ENCODE measurements around the gene FUT6. TPM values are rescaled to one million over a fixed set of nuclear protein-coding genes. Genes with fewer than 3 reads are reported as not detected.
A peak's percentile ranks its signal among the peaks of the same experiment; 100 is the strongest.
"Not testable (repeated sequence)": the region's sequence is repeated elsewhere in the genome, so short reads cannot be mapped to it uniquely, and the experiment has no call there.

Gene FUT6
- polyA plus RNA-seq, 2 donors, result 77.6 to 96.5 TPM

DNA sequence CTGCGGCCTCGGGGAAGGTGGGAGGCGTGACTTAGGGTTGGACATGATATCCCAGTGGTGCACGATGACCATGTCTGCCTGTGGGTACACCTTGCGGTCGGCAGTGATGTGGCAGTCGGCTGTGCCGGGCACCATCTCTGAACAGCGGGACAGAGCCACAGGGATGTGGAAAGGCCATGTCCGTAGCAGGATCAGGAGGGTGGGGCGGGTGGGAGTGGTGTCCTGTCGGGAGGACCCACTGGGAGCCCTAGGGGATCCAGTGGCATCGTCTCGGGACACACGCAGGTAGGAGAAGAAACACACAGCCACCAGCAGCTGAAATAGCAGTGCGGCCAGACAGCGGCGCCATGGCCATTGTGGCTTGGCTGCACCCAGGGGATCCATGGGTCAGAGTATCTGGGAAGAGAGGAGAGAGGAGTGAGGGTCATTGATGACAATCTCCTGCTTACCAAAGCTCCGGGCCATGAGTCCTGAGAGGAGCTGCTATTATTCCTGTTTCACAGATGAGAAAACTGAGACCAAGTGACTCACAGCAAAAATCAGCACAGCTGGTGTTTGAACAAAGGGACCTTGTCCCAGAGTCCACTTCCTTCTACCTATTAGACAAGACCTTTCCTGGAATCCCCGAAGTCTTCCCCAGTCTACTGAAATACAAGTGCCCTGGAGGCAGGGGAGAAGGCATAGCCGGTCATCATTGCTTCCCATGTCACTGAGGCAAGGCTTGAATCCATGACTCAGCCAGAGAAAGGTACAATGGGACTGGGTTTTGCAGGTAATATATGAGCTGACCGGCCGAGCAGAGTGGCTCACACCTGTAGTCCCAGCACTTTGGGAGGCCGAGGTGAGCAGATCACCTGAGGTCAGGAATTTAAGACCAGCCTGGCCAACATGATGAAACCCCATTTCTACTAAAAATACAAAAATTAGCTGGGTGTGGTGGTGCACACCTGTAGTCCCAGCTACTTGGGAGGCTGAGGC is 5.2 kb upstream of the FUT6 start:
- Histone ChIP-seq H3K4me3 (ENCODE audit: low read depth in 1 of 2, low read length in 2 of 2) (no peak overlapping the region), H3K9me3 (ENCODE audit: control insufficient read depth in 2 of 2, insufficient read depth in 1 of 2, low read depth in 1 of 2, low read length in 1 of 2) (no peaks in the 10 kb centered on the region), H3K36me3 (ENCODE audit: control insufficient read depth in 2 of 2, insufficient read depth in 2 of 2, low read length in 1 of 2) (peaks cover 0 to 9% of the 10 kb centered on the region in 2 donors), H3K27ac (ENCODE audit: low read depth in 2 of 2, low read length in 1 of 2) (peak overlapping the region in 1 of 2 donors; percentile 14), H3K4me1 (ENCODE audit: control insufficient read depth in 2 of 2, insufficient read depth in 2 of 2, low read length in 1 of 2) (peaks cover 0 to 11% of the 10 kb centered on the region in 2 donors), H3K27me3 (ENCODE audit: control insufficient read depth in 1 of 2, insufficient read depth in 2 of 2, low read length in 2 of 2) (no peaks in the 10 kb centered on the region)
- WGBS, 2 donors, result 86 to 89% methylated on average over 23 to 24 of the region's 24 CpGs

DNA sequence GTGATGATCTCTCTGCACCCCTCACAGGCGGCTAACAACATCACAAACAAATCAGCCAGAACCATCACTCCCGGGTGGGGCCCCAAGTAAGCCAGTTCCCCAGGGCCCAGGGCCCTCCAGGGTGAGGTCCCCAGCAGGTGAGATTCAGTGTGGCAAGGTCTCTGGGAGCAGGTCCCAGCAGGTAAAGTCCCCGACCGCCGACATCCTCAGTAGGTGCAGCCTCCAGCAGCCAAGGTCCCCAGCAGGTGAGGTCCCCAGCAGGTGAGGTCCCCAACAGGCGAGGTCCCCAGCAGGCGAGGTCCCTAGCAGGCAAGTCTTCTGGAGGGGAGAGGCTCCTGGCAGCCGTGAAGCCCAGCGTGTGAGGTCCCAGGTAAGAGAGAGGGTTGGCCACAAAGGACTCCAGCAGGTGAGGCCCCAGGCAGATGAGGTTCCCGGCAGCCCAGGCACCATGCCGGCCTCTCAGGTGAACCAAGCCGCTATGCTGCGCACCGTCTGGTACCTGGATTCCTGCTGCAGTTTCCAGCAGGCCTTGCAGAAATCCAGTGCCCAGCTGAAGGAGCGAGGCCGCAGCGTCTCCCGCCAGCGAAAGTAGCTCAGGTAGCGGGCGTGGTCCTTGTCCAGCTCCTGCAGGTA is 3.9 kb upstream of the FUT6 start:
- Histone ChIP-seq H3K36me3 (ENCODE audit: control insufficient read depth in 2 of 2, insufficient read depth in 2 of 2, low read length in 1 of 2) (peaks cover 0 to 9% of the 10 kb centered on the region in 2 donors), H3K4me3 (ENCODE audit: low read depth in 1 of 2, low read length in 2 of 2) (peak overlapping the region in 1 of 2 donors; percentile 21), H3K27me3 (ENCODE audit: control insufficient read depth in 1 of 2, insufficient read depth in 2 of 2, low read length in 2 of 2) (no peaks in the 10 kb centered on the region), H3K4me1 (ENCODE audit: control insufficient read depth in 2 of 2, insufficient read depth in 2 of 2, low read length in 1 of 2) (peaks cover 0 to 14% of the 10 kb centered on the region in 2 donors), H3K9me3 (ENCODE audit: control insufficient read depth in 2 of 2, insufficient read depth in 1 of 2, low read depth in 1 of 2, low read length in 1 of 2) (no peaks in the 10 kb centered on the region), H3K27ac (ENCODE audit: low read depth in 2 of 2, low read length in 1 of 2) (no peak overlapping the region)
- 70 to 81% methylated on average over 16 to 21 of the region's 21 CpGs for whole genome bisulfite sequencing, 2 donors

DNA sequence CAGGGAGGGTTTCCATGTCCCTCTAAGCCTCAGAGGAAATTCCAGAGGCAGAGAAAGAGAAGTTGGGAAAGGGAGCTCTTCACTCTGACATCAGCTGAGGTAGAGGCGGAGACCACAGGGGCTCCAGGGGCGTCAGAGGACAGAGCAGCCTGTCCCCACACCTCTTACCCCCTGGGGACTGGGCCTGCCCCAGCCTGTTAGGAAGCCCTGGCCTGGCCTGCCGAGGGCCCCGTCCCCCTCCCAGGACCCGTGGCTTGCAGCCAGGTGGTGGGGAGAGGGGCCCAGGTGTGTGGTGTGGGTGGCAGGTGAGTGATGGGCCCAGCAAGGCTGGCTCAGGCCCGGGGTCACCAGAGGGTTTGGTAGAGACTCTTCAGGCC is 2.2 kb upstream of the FUT6 start:
- H3K36me3 ChIP-seq (ENCODE audit: control insufficient read depth in 2 of 2, insufficient read depth in 2 of 2, low read length in 1 of 2), result not testable (repeated sequence)

DNA sequence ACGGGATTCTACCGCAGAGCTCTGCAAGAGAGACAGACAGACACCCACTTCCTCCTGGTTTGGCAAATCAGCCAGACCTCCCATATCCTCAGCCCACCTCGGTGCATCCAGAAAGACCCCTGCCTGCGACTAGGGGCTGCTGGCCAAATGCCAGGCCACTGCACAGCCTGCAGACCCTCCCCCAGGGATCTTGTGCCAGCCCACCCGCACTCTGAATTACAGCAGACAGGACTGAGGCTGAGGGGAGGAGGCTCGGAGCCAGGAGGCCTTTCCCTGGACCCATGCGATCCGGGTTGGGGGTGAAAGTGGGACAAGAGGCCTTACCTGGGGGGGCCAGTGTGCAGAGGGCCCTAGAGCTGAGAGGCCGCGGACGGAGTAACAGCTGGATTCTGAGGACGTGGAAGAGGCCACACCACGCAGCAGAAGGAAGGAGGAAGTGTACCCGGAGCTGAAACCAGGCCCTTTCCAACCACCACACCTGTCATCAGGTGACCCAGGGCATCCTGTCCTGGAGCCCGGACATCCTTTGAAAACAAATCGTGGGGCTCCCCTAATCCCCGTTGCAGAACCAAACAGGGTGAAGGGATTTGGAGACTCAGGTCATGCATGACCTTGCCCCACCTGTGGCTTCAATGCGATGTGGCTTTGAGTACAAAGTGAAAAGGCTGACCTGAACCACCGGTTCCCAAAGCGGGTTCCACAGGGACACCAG is 993 bp downstream of the FUT6 start:
- no peaks in the 10 kb centered on the region for H3K9me3 ChIP-seq (ENCODE audit: control insufficient read depth in 2 of 2, insufficient read depth in 1 of 2, low read depth in 1 of 2, low read length in 1 of 2)
- H3K4me3 ChIP-seq (ENCODE audit: low read depth in 1 of 2, low read length in 2 of 2), result peak overlapping the region; percentile 56 to 63
- H3K27ac ChIP-seq (ENCODE audit: low read depth in 2 of 2, low read length in 1 of 2), result peak overlapping the region; percentile 69 to 86
- H3K36me3 ChIP-seq (ENCODE audit: control insufficient read depth in 2 of 2, insufficient read depth in 2 of 2, low read length in 1 of 2), result peaks cover 0 to 1% of the 10 kb centered on the region in 2 donors
- 47 to 56% methylated on average over 20 of the region's 20 CpGs for WGBS, 2 donors
- peaks cover 0 to 11% of the 10 kb centered on the region in 2 donors for H3K4me1 ChIP-seq (ENCODE audit: control insufficient read depth in 2 of 2, insufficient read depth in 2 of 2, low read length in 1 of 2)
- no peaks in the 10 kb centered on the region for H3K27me3 ChIP-seq (ENCODE audit: control insufficient read depth in 1 of 2, insufficient read depth in 2 of 2, low read length in 2 of 2)

More for the DNA sequence above, 2.2 kb upstream of the FUT6 start:
- H3K9me3 ChIP-seq (ENCODE audit: control insufficient read depth in 2 of 2, insufficient read depth in 1 of 2, low read depth in 1 of 2, low read length in 1 of 2); H3K4me3 ChIP-seq (ENCODE audit: low read depth in 1 of 2, low read length in 2 of 2); H3K27me3 ChIP-seq (ENCODE audit: control insufficient read depth in 1 of 2, insufficient read depth in 2 of 2, low read length in 2 of 2): not testable (repeated sequence)
- Histone ChIP-seq H3K4me1 (ENCODE audit: control insufficient read depth in 2 of 2, insufficient read depth in 2 of 2, low read length in 1 of 2) (peaks cover 0 to 14% of the 10 kb centered on the region in 2 donors), H3K27ac (ENCODE audit: low read depth in 2 of 2, low read length in 1 of 2) (peak overlapping the region; percentile 60 to 75)
- 51 to 58% methylated on average over 5 to 6 of the region's 6 CpGs for WGBS, 2 donors

DNA sequence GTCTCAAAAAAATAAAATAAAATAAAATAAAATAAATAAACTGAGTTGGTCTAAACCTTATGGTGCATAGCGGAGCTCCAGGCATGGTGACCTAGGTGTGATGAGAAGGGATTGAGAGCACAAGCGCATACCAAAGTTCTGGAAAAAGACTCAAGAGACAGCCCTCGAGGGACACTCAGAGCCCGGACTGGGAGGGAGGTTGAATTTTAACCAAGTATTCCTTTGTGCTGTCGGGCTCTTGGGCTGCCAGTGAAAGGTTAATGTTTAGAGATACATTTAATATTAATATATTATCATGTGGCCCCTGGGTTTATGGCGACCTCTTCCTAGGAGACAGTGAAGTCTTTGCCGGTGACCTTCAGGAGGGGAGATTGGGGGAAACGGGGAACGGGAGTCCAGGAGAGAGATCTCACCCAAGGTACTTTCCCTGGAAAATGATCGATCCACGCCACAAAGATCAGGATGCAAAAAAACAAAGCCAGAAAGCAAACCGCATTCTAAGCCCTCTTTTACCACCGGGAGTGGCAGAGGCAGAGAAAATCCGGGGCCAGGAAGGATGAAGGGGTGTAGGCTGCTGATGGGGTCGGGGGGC is 1.6 kb downstream of the FUT6 start:
- Histone ChIP-seq H3K27me3 (ENCODE audit: control insufficient read depth in 1 of 2, insufficient read depth in 2 of 2, low read length in 2 of 2) (no peaks in the 10 kb centered on the region), H3K9me3 (ENCODE audit: control insufficient read depth in 2 of 2, insufficient read depth in 1 of 2, low read depth in 1 of 2, low read length in 1 of 2) (no peaks in the 10 kb centered on the region), H3K27ac (ENCODE audit: low read depth in 2 of 2, low read length in 1 of 2) (peak overlapping the region; percentile 69 to 86), H3K36me3 (ENCODE audit: control insufficient read depth in 2 of 2, insufficient read depth in 2 of 2, low read length in 1 of 2) (no peaks in the 10 kb centered on the region), H3K4me3 (ENCODE audit: low read depth in 1 of 2, low read length in 2 of 2) (peak overlapping the region; percentile 56 to 63), H3K4me1 (ENCODE audit: control insufficient read depth in 2 of 2, insufficient read depth in 2 of 2, low read length in 1 of 2) (peaks cover 0 to 10% of the 10 kb centered on the region in 2 donors)
- WGBS, 2 donors, result 44 to 47% methylated on average over 15 of the region's 15 CpGs

DNA sequence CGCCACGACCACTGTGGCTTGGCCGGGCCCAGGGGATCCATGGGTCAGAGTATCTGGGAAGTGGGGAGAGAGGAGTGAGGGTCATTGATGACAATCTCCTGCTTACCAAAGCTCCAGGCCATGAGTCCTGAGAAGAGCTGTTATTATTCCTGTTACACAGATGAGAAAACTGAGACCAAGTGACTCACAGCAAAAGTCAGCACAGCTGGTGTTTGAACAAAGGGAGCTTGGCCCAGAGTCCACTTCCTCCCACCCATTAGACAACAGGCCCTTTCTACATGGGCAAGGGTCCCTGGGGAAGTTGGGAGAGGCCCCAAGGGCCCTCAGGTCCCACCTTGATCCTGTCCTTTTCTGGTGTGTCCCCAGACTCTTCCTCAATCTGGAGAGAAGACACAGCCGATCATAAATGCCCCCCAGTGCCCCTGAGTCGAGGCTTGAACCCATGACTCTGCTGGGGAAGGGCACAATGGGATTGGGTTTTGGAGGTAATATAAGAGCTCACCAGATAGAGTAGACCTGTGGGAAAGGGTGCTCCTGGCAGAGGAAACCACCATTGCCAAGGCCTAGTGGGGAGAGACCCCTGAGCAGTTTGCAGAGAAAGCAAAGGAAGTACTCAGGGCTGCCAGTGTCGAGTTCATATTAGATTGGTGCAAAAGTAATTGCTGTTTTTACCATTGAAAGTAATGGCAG is 6.8 kb downstream of the FUT6 start:
- WGBS, 2 donors, result 89% methylated on average over 6 of the region's 6 CpGs

DNA sequence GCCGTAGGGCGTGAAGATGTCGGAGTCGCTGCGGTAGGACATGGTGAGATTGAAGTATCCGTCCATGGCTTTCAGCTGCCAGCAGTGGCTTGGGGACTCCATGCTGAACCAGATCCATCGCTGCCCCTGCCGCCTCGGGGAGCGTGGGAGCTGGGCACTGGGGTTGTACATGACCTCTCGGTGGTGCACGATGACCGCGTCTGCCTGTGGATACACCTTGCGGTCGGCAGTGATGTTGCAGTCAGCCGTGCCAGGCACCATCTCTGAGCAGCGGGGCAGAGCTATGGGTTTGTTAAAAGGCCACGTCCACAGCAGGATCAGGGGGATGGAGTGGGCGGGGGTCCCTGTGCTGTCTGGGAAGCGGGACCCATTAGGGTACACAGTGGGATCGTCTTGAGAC is 7.4 kb downstream of the FUT6 start:
- no peaks in the 10 kb centered on the region for H3K27me3 ChIP-seq (ENCODE audit: control insufficient read depth in 1 of 2, insufficient read depth in 2 of 2, low read length in 2 of 2)
- 86 to 90% methylated on average over 19 to 22 of the region's 22 CpGs for WGBS, 2 donors

More for the DNA sequence above, 6.8 kb downstream of the FUT6 start:
- Histone ChIP-seq H3K36me3 (ENCODE audit: control insufficient read depth in 2 of 2, insufficient read depth in 2 of 2, low read length in 1 of 2) (peaks cover 0 to 11% of the 10 kb centered on the region in 2 donors), H3K4me3 (ENCODE audit: low read depth in 1 of 2, low read length in 2 of 2) (no peak overlapping the region), H3K27me3 (ENCODE audit: control insufficient read depth in 1 of 2, insufficient read depth in 2 of 2, low read length in 2 of 2) (no peaks in the 10 kb centered on the region), H3K4me1 (ENCODE audit: control insufficient read depth in 2 of 2, insufficient read depth in 2 of 2, low read length in 1 of 2) (peaks cover 4 to 8% of the 10 kb centered on the region in 2 donors), H3K9me3 (ENCODE audit: control insufficient read depth in 2 of 2, insufficient read depth in 1 of 2, low read depth in 1 of 2, low read length in 1 of 2) (no peaks in the 10 kb centered on the region), H3K27ac (ENCODE audit: low read depth in 2 of 2, low read length in 1 of 2) (no peak overlapping the region)

DNA sequence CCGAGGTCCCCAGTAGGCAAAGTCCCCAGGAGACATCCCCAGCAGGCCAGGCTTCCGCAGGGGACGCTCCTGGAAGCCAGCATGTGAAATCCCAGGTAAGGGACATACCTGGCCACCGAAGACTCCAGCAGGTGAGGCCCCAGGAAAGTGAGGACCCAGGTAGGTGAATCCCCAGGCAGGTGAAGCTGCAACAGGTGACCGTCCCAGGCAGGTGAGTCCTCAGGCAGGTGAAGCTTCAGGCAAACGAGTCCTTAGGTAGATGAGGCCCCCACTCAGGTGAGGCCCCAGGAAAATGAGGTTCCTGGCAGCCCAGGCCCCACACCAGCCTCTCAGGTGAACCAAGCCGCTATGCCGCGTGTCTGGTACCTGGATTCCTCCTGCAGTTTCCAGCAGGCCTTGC is 8.3 kb downstream of the FUT6 start:
- peak overlapping the region; percentile 30 to 31 for H3K4me3 ChIP-seq (ENCODE audit: low read depth in 1 of 2, low read length in 2 of 2)
- peaks cover 4 to 8% of the 10 kb centered on the region in 2 donors for H3K4me1 ChIP-seq (ENCODE audit: control insufficient read depth in 2 of 2, insufficient read depth in 2 of 2, low read length in 1 of 2)
- peaks cover 0 to 11% of the 10 kb centered on the region in 2 donors for H3K36me3 ChIP-seq (ENCODE audit: control insufficient read depth in 2 of 2, insufficient read depth in 2 of 2, low read length in 1 of 2)
- H3K27ac ChIP-seq (ENCODE audit: low read depth in 2 of 2, low read length in 1 of 2), result no peak overlapping the region
- H3K9me3 ChIP-seq (ENCODE audit: control insufficient read depth in 2 of 2, insufficient read depth in 1 of 2, low read depth in 1 of 2, low read length in 1 of 2), result no peaks in the 10 kb centered on the region
- no peaks in the 10 kb centered on the region for H3K27me3 ChIP-seq (ENCODE audit: control insufficient read depth in 1 of 2, insufficient read depth in 2 of 2, low read length in 2 of 2)
- WGBS, 2 donors, result 82 to 84% methylated on average over 9 of the region's 9 CpGs

More for the DNA sequence above, 7.4 kb downstream of the FUT6 start:
- H3K9me3 ChIP-seq (ENCODE audit: control insufficient read depth in 2 of 2, insufficient read depth in 1 of 2, low read depth in 1 of 2, low read length in 1 of 2), result no peaks in the 10 kb centered on the region
- peaks cover 0 to 11% of the 10 kb centered on the region in 2 donors for H3K36me3 ChIP-seq (ENCODE audit: control insufficient read depth in 2 of 2, insufficient read depth in 2 of 2, low read length in 1 of 2)
- peaks cover 4 to 8% of the 10 kb centered on the region in 2 donors for H3K4me1 ChIP-seq (ENCODE audit: control insufficient read depth in 2 of 2, insufficient read depth in 2 of 2, low read length in 1 of 2)
- H3K4me3 ChIP-seq (ENCODE audit: low read depth in 1 of 2, low read length in 2 of 2), result no peak overlapping the region
- no peak overlapping the region for H3K27ac ChIP-seq (ENCODE audit: low read depth in 2 of 2, low read length in 1 of 2)
